ENCODE measurements around the gene KCNQ4. TPM values are rescaled to one million over a fixed set of nuclear protein-coding genes. Genes with fewer than 3 reads are reported as not detected.

The KCNQ4 gene
- total and polyA plus RNA-seq, 2 donors (not counting 1 experiment from before 2014, with no cell fraction given): 0.16 to 0.20 TPM

DNA sequence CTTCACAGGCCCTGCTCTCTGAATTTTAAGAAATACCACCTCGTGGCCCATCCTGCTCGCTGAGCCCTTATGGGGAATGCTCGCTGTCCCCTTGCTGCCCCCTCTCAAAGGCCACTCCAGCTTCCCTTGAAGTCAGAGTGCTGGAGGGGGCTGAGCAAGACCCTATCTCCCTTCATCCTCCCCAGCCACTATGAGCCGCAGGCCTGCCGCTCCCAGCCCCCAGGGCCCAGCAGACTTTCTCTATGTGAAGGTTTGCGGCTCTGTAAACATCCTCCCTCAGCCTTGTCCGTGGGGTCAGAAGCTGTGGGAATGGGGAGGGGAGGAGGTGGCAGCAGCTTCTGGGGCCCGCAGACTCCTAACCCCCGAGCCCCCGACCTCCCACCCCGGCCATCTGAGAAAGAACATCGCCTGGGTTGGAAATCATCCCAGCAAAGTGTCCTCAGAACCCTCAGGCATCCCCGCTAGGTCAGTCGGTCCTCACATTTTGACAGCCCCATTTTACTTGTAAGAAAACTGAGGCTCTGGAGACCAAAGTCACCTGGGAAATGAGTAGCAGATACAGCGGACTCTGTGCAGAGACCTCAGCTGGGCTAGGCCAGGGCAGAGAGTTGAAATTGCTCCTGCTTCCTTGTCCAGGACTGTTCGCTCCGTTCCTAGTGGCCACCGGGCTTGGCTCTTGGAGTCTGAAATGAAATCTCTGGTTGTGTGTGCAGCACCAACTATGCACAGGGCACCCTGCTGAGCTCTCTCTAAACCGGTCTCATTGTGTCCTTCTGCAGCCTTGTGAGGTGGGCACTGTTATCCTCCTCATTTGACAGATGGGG lies 4.4 kb downstream of the KCNQ4 start:
- no peak overlapping the region for H3K4me2 ChIP-seq (replicated peaks; ENCODE audit: low read depth, low read length, poor library complexity, severe bottlenecking)
- no peaks in the 10 kb centered on the region for H3K79me2 ChIP-seq (ENCODE audit: control insufficient read depth, insufficient read depth, low read length)
- peaks cover 44% of the 10 kb centered on the region for H3K27me3 Mint-ChIP-seq
- WGBS (ENCODE audit: insufficient coverage): 89% methylated on average over 13 of the region's 19 CpGs
- peaks cover 8% of the 10 kb centered on the region for H3K4me1 Mint-ChIP-seq
- intact Hi-C loops (cut with micrococcal nuclease): no loop called here
- no peak overlapping the region for H3K27ac ChIP-seq (ENCODE audit: low read length in 2 of 2)
- no peak overlapping the region for H3K4me3 ChIP-seq (ENCODE audit: control extremely low read depth in 1 of 5, extremely low read depth in 1 of 5, insufficient read depth in 1 of 5, low read depth in 2 of 5, low read length in 4 of 5)
- H3K36me3 ChIP-seq (replicated peaks in 1 of 2; ENCODE audit: control extremely low read depth in 1 of 2, control insufficient read depth in 1 of 2, extremely low read depth in 1 of 2, insufficient read depth in 2 of 2, low read length in 1 of 2): no peaks in the 10 kb centered on the region
- H4K20me1 ChIP-seq (ENCODE audit: control insufficient read depth, insufficient read depth, low read length, poor library complexity, severe bottlenecking): no peaks in the 10 kb centered on the region
- H3K9me3 Mint-ChIP-seq (ENCODE audit: insufficient read depth): no peaks in the 10 kb centered on the region
- no peak overlapping the region for H3K9ac ChIP-seq (ENCODE audit: low read length)
- no peak for TF ChIP-seq EZH2 (IDR thresholded peaks at IDR 0.05; ENCODE audit: borderline replicate concordance, insufficient read depth, low read depth, low read length, poor library complexity, severe bottlenecking)
- TF ChIP-seq, protein P1, sequence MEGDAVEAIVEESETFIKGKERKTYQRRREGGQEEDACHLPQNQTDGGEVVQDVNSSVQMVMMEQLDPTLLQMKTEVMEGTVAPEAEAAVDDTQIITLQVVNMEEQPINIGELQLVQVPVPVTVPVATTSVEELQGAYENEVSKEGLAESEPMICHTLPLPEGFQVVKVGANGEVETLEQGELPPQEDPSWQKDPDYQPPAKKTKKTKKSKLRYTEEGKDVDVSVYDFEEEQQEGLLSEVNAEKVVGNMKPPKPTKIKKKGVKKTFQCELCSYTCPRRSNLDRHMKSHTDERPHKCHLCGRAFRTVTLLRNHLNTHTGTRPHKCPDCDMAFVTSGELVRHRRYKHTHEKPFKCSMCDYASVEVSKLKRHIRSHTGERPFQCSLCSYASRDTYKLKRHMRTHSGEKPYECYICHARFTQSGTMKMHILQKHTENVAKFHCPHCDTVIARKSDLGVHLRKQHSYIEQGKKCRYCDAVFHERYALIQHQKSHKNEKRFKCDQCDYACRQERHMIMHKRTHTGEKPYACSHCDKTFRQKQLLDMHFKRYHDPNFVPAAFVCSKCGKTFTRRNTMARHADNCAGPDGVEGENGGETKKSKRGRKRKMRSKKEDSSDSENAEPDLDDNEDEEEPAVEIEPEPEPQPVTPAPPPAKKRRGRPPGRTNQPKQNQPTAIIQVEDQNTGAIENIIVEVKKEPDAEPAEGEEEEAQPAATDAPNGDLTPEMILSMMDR (IDR thresholded peaks at IDR 0.05): no peak
- ATAC-seq (ENCODE audit: low read depth): no peak
- no peak overlapping the region for H2AFZ ChIP-seq (ENCODE audit: insufficient read depth, low read depth, low read length, poor library complexity, severe bottlenecking)
- no peak overlapping the region for H3K27ac Mint-ChIP-seq
- H3K4me1 ChIP-seq (ENCODE audit: control insufficient read depth in 2 of 2, insufficient read depth in 2 of 2, low read length in 2 of 2): peaks cover 11% of the 10 kb centered on the region in 2 donors
- no peak for DNase-seq
- peaks cover 0 to 5% (median 0%) of the 10 kb centered on the region in 3 donors for H3K9me3 ChIP-seq (ENCODE audit: control extremely low read depth in 1 of 3, control insufficient read depth in 2 of 3, insufficient read depth in 1 of 3, low read length in 2 of 3)
- H3K4me3 Mint-ChIP-seq: no peak overlapping the region
- POLR2A ChIA-PET: interaction anchor here (0.6 kb wide), 1 partner anchor 1390 kb away, joined by 5 read pairs; no protein-coding TSS in a partner anchor
- CTCF ChIA-PET: interaction anchor here (1.5 to 1.8 kb wide), 2 partner anchors 13 to 62 kb away, joined by 3 to 8 read pairs; no protein-coding TSS in a partner anchor
- H3K27me3 ChIP-seq (replicated peaks in 1 of 4; ENCODE audit: control extremely low read depth in 1 of 4, control insufficient read depth in 3 of 4, insufficient read depth in 4 of 4, low read length in 3 of 4): peaks cover 0 to 35% (median 13%) of the 10 kb centered on the region in 4 experiments

Measured in B cell (primary cell).